NCI-H2107 treated with DMSO at 0.1 percent for 48 hours (cell line): ENCODE results near the gene FITM2.

Experiments
- DNase-seq: peaks from one replicate; lab custom pipeline; 2025; ENCODE audit not compliant: unreplicated experiment; lab: John Stamatoyannopoulos, UW

The FITM2 gene

GRCh38 chr20:44284032-44284431, 27.0 kb downstream of the FITM2 start:
- DNase-seq, result no peak

GRCh38 chr20:44282192-44282591, 28.8 kb downstream of the FITM2 start:
- DNase-seq, result no peak

GRCh38 chr20:44280387-44280786, 30.6 kb downstream of the FITM2 start:
- no peak for DNase-seq

GRCh38 chr20:44279228-44279627, 31.8 kb downstream of the FITM2 start:
- DNase-seq, result no peak

- DNase-seq, result no peak
Observed at GRCh38 chr20:44274303-44275017, 36.5 kb downstream of the FITM2 start.

- no peak for DNase-seq
Observed at GRCh38 chr20:44273231-44274215, 37.5 kb downstream of the FITM2 start.

- DNase-seq, result peak; percentile 41
Observed at GRCh38 chr20:44271915-44272663, 38.9 kb downstream of the FITM2 start.

- DNase-seq, result no peak
Observed at GRCh38 chr20:44268802-44269201, 42.2 kb downstream of the FITM2 start.

- no peak for DNase-seq
Observed at GRCh38 chr20:44264287-44264686, 46.7 kb downstream of the FITM2 start.

GRCh38 chr20:44258226-44258890, 52.6 kb downstream of the FITM2 start:
- no peak for DNase-seq

- DNase-seq, result no peak
Observed at GRCh38 chr20:44256961-44257360, 54.0 kb downstream of the FITM2 start.

GRCh38 chr20:44255942-44256341, 55.1 kb downstream of the FITM2 start:
- DNase-seq, result no peak

GRCh38 chr20:44254073-44254472, 56.9 kb downstream of the FITM2 start:
- DNase-seq, result no peak

- DNase-seq, result no peak
Observed at GRCh38 chr20:44253528-44253927, 57.5 kb downstream of the FITM2 start.
